Dendritic cell treated with granulocyte-macrophage colony-stimulating factor and Interleukin-4, amounts not matched to agents 40 ng/mL and 50 ng/mL, for 4 days (primary cell): ENCODE results near the gene SLC16A11.

ENCODE experiments used
- H3K27ac Mint-ChIP-seq: one replicate; pipeline ENCODE4 v1.8.0; 2022; ENCODE audit warnings: mild to moderate bottlenecking, mixed read lengths
- H3K27me3 Mint-ChIP-seq: one replicate; pipeline ENCODE4 v1.8.0; 2022; ENCODE audit warnings: mild to moderate bottlenecking, mixed read lengths
- H3K36me3 Mint-ChIP-seq: one replicate; pipeline ENCODE4 v1.8.0; 2022; ENCODE audit warnings: low read depth, mixed read lengths
- H3K4me1 Mint-ChIP-seq: one replicate; pipeline ENCODE4 v1.8.0; 2022; ENCODE audit warnings: low read depth, mixed read lengths
- H3K4me3 Mint-ChIP-seq: one replicate; pipeline ENCODE4 v1.8.0; 2022; ENCODE audit warnings: mild to moderate bottlenecking, moderate library complexity, mixed read lengths
- H3K9me3 Mint-ChIP-seq: one replicate; pipeline ENCODE4 v1.8.0; 2022; ENCODE audit warnings: mixed read lengths
- intact Hi-C: fragments of 100-400 bp; cut with micrococcal nuclease; formaldehyde crosslinking; loops from one replicate; pipeline ENCODE4 v1.15.0; 2022

The SLC16A11 gene

GRCh38 chr17:7046127-7046724, 2.3 kb upstream of the SLC16A11 start:
- Mint-ChIP-seq H3K4me1 (peaks cover 43% of the 10 kb centered on the region), H3K27ac (peak overlapping the region; percentile 70)
- intact Hi-C loops = loop anchor here (2.0 kb wide), 1 partner anchor 131 kb away; no protein-coding TSS in a partner anchor

GRCh38 chr17:7045492-7046126, 1.7 kb upstream of the SLC16A11 start:
- intact Hi-C loops = loop anchor here (1.0 to 2.0 kb wide), 2 partner anchors 131 to 251 kb away; no protein-coding TSS in a partner anchor

More at GRCh38 chr17:7046127-7046724, 2.3 kb upstream of the SLC16A11 start:
- Mint-ChIP-seq H3K36me3 (no peaks in the 10 kb centered on the region), H3K4me3 (peak overlapping the region; percentile 70), H3K9me3 (no peaks in the 10 kb centered on the region), H3K27me3 (peaks cover 45% of the 10 kb centered on the region)

GRCh38 chr17:7043182-7043496, 753 bp downstream of the SLC16A11 start:
- Mint-ChIP-seq H3K36me3 (peaks cover 11% of the 10 kb centered on the region), H3K27me3 (peaks cover 56% of the 10 kb centered on the region), H3K9me3 (no peaks in the 10 kb centered on the region), H3K4me1 (peaks cover 49% of the 10 kb centered on the region), H3K27ac (peak overlapping the region; percentile 58), H3K4me3 (peak overlapping the region; percentile 70)
- intact Hi-C loops = no loop called here

More at GRCh38 chr17:7045492-7046126, 1.7 kb upstream of the SLC16A11 start:
- Mint-ChIP-seq H3K27me3 (peaks cover 51% of the 10 kb centered on the region), H3K9me3 (no peaks in the 10 kb centered on the region), H3K36me3 (no peaks in the 10 kb centered on the region), H3K4me3 (no peak overlapping the region), H3K27ac (peak overlapping the region; percentile 70), H3K4me1 (peaks cover 43% of the 10 kb centered on the region)

GRCh38 chr17:7042501-7043181, 1.3 kb downstream of the SLC16A11 start:
- H3K4me1 Mint-ChIP-seq = peaks cover 53% of the 10 kb centered on the region
- peak overlapping the region; percentile 58 for H3K27ac Mint-ChIP-seq
- intact Hi-C loops = no loop called here
- no peaks in the 10 kb centered on the region for H3K9me3 Mint-ChIP-seq
- H3K36me3 Mint-ChIP-seq = peaks cover 12% of the 10 kb centered on the region
- H3K4me3 Mint-ChIP-seq = peak overlapping the region; percentile 50
- peaks cover 56% of the 10 kb centered on the region for H3K27me3 Mint-ChIP-seq

- H3K36me3 Mint-ChIP-seq = peaks cover 12% of the 10 kb centered on the region
- H3K4me3 Mint-ChIP-seq = peak overlapping the region; percentile 50
- H3K9me3 Mint-ChIP-seq = no peaks in the 10 kb centered on the region
- peak overlapping the region; percentile 58 for H3K27ac Mint-ChIP-seq
- H3K4me1 Mint-ChIP-seq = peaks cover 49% of the 10 kb centered on the region
- peaks cover 56% of the 10 kb centered on the region for H3K27me3 Mint-ChIP-seq
- intact Hi-C loops = no loop called here
Measured at GRCh38 chr17:7041607-7042500, 2.0 kb downstream of the SLC16A11 start.

GRCh38 chr17:7039832-7040231, 4.1 kb downstream of the SLC16A11 start:
- peaks cover 52% of the 10 kb centered on the region for H3K4me1 Mint-ChIP-seq
- intact Hi-C loops = no loop called here

GRCh38 chr17:7038025-7038862, 5.6 kb downstream of the SLC16A11 start:
- Mint-ChIP-seq H3K9me3 (no peaks in the 10 kb centered on the region), H3K27ac (no peak overlapping the region), H3K4me3 (no peak overlapping the region), H3K4me1 (peaks cover 45% of the 10 kb centered on the region), H3K27me3 (peaks cover 31% of the 10 kb centered on the region), H3K36me3 (peaks cover 26% of the 10 kb centered on the region)
- intact Hi-C loops = no loop called here

More at GRCh38 chr17:7039832-7040231, 4.1 kb downstream of the SLC16A11 start:
- peaks cover 45% of the 10 kb centered on the region for H3K27me3 Mint-ChIP-seq
- no peak overlapping the region for H3K27ac Mint-ChIP-seq
- H3K4me3 Mint-ChIP-seq = no peak overlapping the region
- peaks cover 26% of the 10 kb centered on the region for H3K36me3 Mint-ChIP-seq
- H3K9me3 Mint-ChIP-seq = no peaks in the 10 kb centered on the region

- intact Hi-C loops = no loop called here
- H3K27me3 Mint-ChIP-seq = peaks cover 7% of the 10 kb centered on the region
- peaks cover 30% of the 10 kb centered on the region for H3K4me1 Mint-ChIP-seq
- peaks cover 26% of the 10 kb centered on the region for H3K36me3 Mint-ChIP-seq
- no peaks in the 10 kb centered on the region for H3K9me3 Mint-ChIP-seq
- peak within 1 kb of the TSS; percentile 90 for H3K4me3 Mint-ChIP-seq
- peak within 1 kb of the TSS; percentile 90 for H3K27ac Mint-ChIP-seq
Measured at GRCh38 chr17:7035591-7036368, 8.1 kb downstream of the SLC16A11 start, which contains the start of gene SLC16A13. Gene SLC16A13, plus strand, starts transcription at chr17:7036015. Its CDS starts 368 bp downstream, at chr17:7036383.

GRCh38 chr17:7034955-7035590, 8.8 kb downstream of the SLC16A11 start:
- H3K4me3 Mint-ChIP-seq = peak overlapping the region; percentile 90
- peaks cover 3% of the 10 kb centered on the region for H3K27me3 Mint-ChIP-seq
- H3K9me3 Mint-ChIP-seq = no peaks in the 10 kb centered on the region
- peak overlapping the region; percentile 90 for H3K27ac Mint-ChIP-seq
- intact Hi-C loops = no loop called here
- H3K36me3 Mint-ChIP-seq = peaks cover 26% of the 10 kb centered on the region
- H3K4me1 Mint-ChIP-seq = peaks cover 37% of the 10 kb centered on the region

- H3K36me3 Mint-ChIP-seq = no peaks in the 10 kb centered on the region
- H3K9me3 Mint-ChIP-seq = no peaks in the 10 kb centered on the region
- peaks cover 20% of the 10 kb centered on the region for H3K4me1 Mint-ChIP-seq
- H3K4me3 Mint-ChIP-seq = no peak overlapping the region
- intact Hi-C loops = no loop called here
- H3K27me3 Mint-ChIP-seq = peaks cover 2% of the 10 kb centered on the region
- H3K27ac Mint-ChIP-seq = peak overlapping the region; percentile 63
Measured at GRCh38 chr17:7029659-7030058, 14.2 kb downstream of the SLC16A11 start.

- Mint-ChIP-seq H3K4me3 (no peak overlapping the region), H3K27me3 (peaks cover 2% of the 10 kb centered on the region), H3K9me3 (no peaks in the 10 kb centered on the region), H3K36me3 (no peaks in the 10 kb centered on the region), H3K4me1 (peaks cover 20% of the 10 kb centered on the region), H3K27ac (peak overlapping the region; percentile 63)
- intact Hi-C loops = no loop called here
Measured at GRCh38 chr17:7029096-7029495, 14.8 kb downstream of the SLC16A11 start.

- H3K36me3 Mint-ChIP-seq = no peaks in the 10 kb centered on the region
- intact Hi-C loops = no loop called here
Measured at GRCh38 chr17:7027335-7027734, 16.6 kb downstream of the SLC16A11 start.

More at GRCh38 chr17:7027335-7027734, 16.6 kb downstream of the SLC16A11 start:
- Mint-ChIP-seq H3K9me3 (no peaks in the 10 kb centered on the region), H3K27ac (peak overlapping the region; percentile 40), H3K27me3 (peaks cover 15% of the 10 kb centered on the region), H3K4me1 (peaks cover 35% of the 10 kb centered on the region), H3K4me3 (no peak overlapping the region)
